HG03159 (cell line): ENCODE results near the gene RASAL1.
A peak's percentile ranks its signal among the peaks of the same experiment; 100 is the strongest.

Experiments
- ATAC-seq: cut with Tn5 transposase; IDR thresholded peaks from one replicate; pipeline ENCODE4 v1.9.1; 2021; ENCODE audit warnings: mild to moderate bottlenecking, moderate library complexity; ENCODE audit not compliant: unreplicated experiment

Gene RASAL1

GRCh38 chr12:113077859-113078255, 57.7 kb downstream of the RASAL1 start:
- no peak for ATAC-seq

- ATAC-seq: no peak
Measured at GRCh38 chr12:113077057-113077858, 58.3 kb downstream of the RASAL1 start.

GRCh38 chr12:113075137-113075683, 60.4 kb downstream of the RASAL1 start:
- ATAC-seq: peak; percentile 83

GRCh38 chr12:113073586-113073985, 62.0 kb downstream of the RASAL1 start:
- ATAC-seq: no peak

- no peak for ATAC-seq
Measured at GRCh38 chr12:113072136-113072535, 63.4 kb downstream of the RASAL1 start.

- no peak for ATAC-seq
Measured at GRCh38 chr12:113071135-113072112, 64.1 kb downstream of the RASAL1 start.

GRCh38 chr12:113070117-113070906, 65.2 kb downstream of the RASAL1 start:
- ATAC-seq: no peak

- no peak for ATAC-seq
Measured at GRCh38 chr12:113069751-113070116, 65.8 kb downstream of the RASAL1 start.

GRCh38 chr12:113069149-113069548, 66.4 kb downstream of the RASAL1 start:
- ATAC-seq: no peak

GRCh38 chr12:113067987-113068935, 67.3 kb downstream of the RASAL1 start:
- ATAC-seq: no peak

GRCh38 chr12:113066813-113067400, 68.7 kb downstream of the RASAL1 start:
- no peak for ATAC-seq

- no peak for ATAC-seq
Measured at GRCh38 chr12:113065126-113066007, 70.2 kb downstream of the RASAL1 start.

GRCh38 chr12:113064395-113065125, 71.0 kb downstream of the RASAL1 start:
- no peak for ATAC-seq

GRCh38 chr12:113063396-113064350, 71.9 kb downstream of the RASAL1 start:
- ATAC-seq: no peak

- ATAC-seq: no peak
Measured at GRCh38 chr12:113062502-113063395, 72.8 kb downstream of the RASAL1 start.
